ENCODE measurements around the gene MESD. TPM values are rescaled to one million over a fixed set of nuclear protein-coding genes. Genes with fewer than 3 reads are reported as not detected.
A peak's percentile ranks its signal among the peaks of the same experiment; 100 is the strongest.

Gene MESD
- total RNA-seq, 2 donors from 2014 or later, result 36.8 to 39.0 TPM

- H3K27ac ChIP-seq, result peak overlapping the region; percentile 18 to 46
- peaks cover 0 to 28% of the 10 kb centered on the region in 2 donors for H3K4me1 ChIP-seq (ENCODE audit: control insufficient read depth in 1 of 2, low read depth in 2 of 2)
- H3K27me3 ChIP-seq (replicated peaks; ENCODE audit: insufficient read depth), result no peaks in the 10 kb centered on the region
- peak; percentile 64 for ATAC-seq (ENCODE audit: insufficient number of reproducible peaks, low FRiP score, low read depth)
- H3K36me3 ChIP-seq, result no peaks in the 10 kb centered on the region
- no peak for TF ChIP-seq CTCF (IDR thresholded peaks at IDR 0.05)
- DNase-seq (ENCODE audit: low spot score), result no peak
- no peaks in the 10 kb centered on the region for H3K9me3 ChIP-seq
- H3K4me3 ChIP-seq, result no peak overlapping the region
Observed at GRCh38 chr15:80932989-80933388, 56.6 kb downstream of the MESD start.

- H3K4me3 ChIP-seq, result no peak overlapping the region
- peak overlapping the region; percentile 18 to 46 for H3K27ac ChIP-seq
- no peaks in the 10 kb centered on the region for H3K9me3 ChIP-seq
- no peak for TF ChIP-seq CTCF (IDR thresholded peaks at IDR 0.05)
- DNase-seq (ENCODE audit: low spot score) (no peak), ATAC-seq (ENCODE audit: insufficient number of reproducible peaks, low FRiP score, low read depth) (no peak)
- no peaks in the 10 kb centered on the region for H3K27me3 ChIP-seq (replicated peaks; ENCODE audit: insufficient read depth)
- H3K36me3 ChIP-seq, result no peaks in the 10 kb centered on the region
- H3K4me1 ChIP-seq (ENCODE audit: control insufficient read depth in 1 of 2, low read depth in 2 of 2), result peaks cover 0 to 28% of the 10 kb centered on the region in 2 donors
Observed at GRCh38 chr15:80932513-80932815, 57.2 kb downstream of the MESD start.

GRCh38 chr15:80931721-80932512 lies 57.7 kb downstream of the MESD start:
- Histone ChIP-seq H3K36me3 (no peaks in the 10 kb centered on the region), H3K27ac (peak overlapping the region; percentile 18 to 46), H3K4me3 (no peak overlapping the region), H3K4me1 (ENCODE audit: control insufficient read depth in 1 of 2, low read depth in 2 of 2) (peaks cover 0 to 28% of the 10 kb centered on the region in 2 donors), H3K9me3 (no peaks in the 10 kb centered on the region), H3K27me3 (replicated peaks; ENCODE audit: insufficient read depth) (no peaks in the 10 kb centered on the region)
- peak; percentile 25 for ATAC-seq (ENCODE audit: insufficient number of reproducible peaks, low FRiP score, low read depth)
- no peak for TF ChIP-seq CTCF (IDR thresholded peaks at IDR 0.05)
- no peak for DNase-seq (ENCODE audit: low spot score)

- Histone ChIP-seq H3K36me3 (no peaks in the 10 kb centered on the region), H3K9me3 (no peaks in the 10 kb centered on the region), H3K27ac (no peak overlapping the region), H3K4me1 (ENCODE audit: control insufficient read depth in 1 of 2, low read depth in 2 of 2) (peaks cover 0 to 28% of the 10 kb centered on the region in 2 donors), H3K27me3 (replicated peaks; ENCODE audit: insufficient read depth) (no peaks in the 10 kb centered on the region), H3K4me3 (no peak overlapping the region)
- DNase-seq (ENCODE audit: low spot score) (no peak), ATAC-seq (ENCODE audit: insufficient number of reproducible peaks, low FRiP score, low read depth) (no peak)
- no peak for TF ChIP-seq CTCF (IDR thresholded peaks at IDR 0.05)
Observed at GRCh38 chr15:80931191-80931590, 58.4 kb downstream of the MESD start.

DNA sequence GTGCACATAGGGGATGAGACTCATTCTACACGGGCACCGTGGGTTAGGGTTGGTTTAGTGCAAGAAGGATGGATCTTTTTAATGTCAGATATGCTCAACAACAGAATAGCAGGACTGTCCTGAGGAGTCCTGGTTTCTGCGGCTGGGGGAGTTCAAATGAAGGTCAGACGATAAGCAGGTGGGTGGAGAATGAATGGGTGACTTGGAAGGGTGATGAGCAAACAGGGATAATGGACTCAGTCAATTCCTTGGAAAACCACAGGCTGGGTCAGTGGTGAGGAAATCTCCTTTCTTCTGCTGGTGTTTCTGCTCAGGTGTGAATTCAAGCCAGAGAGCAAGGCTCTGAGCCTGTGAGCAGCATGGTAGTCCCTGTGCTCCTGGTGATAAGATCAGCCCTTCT lies 59.9 kb downstream of the MESD start:
- no peak for ATAC-seq (ENCODE audit: insufficient number of reproducible peaks, low FRiP score, low read depth)
- Histone ChIP-seq H3K4me3 (no peak overlapping the region), H3K36me3 (no peaks in the 10 kb centered on the region), H3K27me3 (replicated peaks; ENCODE audit: insufficient read depth) (no peaks in the 10 kb centered on the region), H3K9me3 (no peaks in the 10 kb centered on the region), H3K27ac (no peak overlapping the region), H3K4me1 (ENCODE audit: control insufficient read depth in 1 of 2, low read depth in 2 of 2) (peaks cover 0 to 25% of the 10 kb centered on the region in 2 donors)
- DNase-seq (ENCODE audit: low spot score), result no peak
- TF ChIP-seq CTCF (IDR thresholded peaks at IDR 0.05), result no peak
